Limb (tissue), 2 donors: Measurements from ENCODE around the gene UCKL1.
"Not testable (repeated sequence)": the region's sequence is repeated elsewhere in the genome, so short reads cannot be mapped to it uniquely, and the experiment has no call there.

ENCODE experiments used
- DNase-seq, 2 donors: peaks; one replicate each; pipeline ENCODE4 v3.0.0-alpha.2; 2016; ENCODE audit errors: extremely low spot score in 2 of 2

The UCKL1 gene

DNA sequence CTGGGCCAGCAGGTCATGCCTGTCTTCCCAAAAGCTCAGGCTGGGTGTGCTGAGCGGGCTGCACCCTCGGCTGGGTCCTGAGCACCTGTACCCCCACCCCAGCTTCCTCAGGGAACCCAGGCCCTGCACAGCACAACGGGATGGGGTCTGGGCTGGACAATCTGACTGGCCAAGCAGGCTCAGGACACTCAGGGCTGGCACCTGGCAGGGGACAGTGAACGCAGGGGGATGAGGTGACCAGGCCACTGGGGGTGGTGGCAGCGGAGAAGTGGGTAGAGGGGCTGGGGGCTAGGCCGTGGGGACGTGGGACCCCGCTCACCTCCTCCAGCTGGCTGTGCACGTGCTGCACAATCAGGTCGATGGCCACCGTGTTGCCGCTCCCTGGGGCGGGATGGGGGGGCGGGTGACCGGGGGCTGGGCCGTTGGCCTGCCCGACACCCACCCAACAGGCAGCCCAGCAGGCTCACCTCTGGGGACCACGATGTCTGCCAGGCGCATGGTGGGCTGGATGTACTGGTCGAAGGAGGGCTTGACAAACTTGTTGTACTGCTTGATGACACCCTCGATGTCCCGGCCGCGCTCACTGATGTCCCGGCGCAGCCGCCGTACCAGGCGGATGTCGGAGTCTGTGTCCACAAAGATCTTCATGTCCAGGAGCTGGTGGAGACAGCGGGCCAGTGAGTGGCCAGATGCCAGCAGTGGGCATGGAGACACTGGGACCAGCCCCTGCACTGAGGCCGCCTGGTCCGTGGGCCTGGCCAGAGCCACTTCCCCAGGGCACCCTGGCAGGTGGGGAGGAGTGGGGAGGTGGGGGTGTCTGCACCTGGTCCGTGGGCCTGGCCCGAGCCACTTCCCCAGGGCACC lies 11.9 kb downstream of the UCKL1 start:
- DNase-seq, result peak in 1 of 2 donors; percentile 33

DNA sequence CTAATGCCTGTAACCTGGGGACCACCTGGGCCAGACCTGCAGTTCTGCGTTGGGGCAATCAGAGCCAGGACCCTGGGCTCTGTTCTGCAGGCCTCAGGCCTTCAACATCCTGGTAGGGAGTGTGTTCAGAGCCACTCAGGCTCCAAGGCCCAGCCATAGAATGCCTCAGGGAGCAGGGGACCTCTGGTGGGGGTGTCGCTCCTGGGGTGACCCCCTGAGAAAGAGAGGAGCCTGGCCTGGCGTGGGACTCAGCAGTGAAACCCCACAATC lies 12.5 kb downstream of the UCKL1 start:
- no peak for DNase-seq

DNA sequence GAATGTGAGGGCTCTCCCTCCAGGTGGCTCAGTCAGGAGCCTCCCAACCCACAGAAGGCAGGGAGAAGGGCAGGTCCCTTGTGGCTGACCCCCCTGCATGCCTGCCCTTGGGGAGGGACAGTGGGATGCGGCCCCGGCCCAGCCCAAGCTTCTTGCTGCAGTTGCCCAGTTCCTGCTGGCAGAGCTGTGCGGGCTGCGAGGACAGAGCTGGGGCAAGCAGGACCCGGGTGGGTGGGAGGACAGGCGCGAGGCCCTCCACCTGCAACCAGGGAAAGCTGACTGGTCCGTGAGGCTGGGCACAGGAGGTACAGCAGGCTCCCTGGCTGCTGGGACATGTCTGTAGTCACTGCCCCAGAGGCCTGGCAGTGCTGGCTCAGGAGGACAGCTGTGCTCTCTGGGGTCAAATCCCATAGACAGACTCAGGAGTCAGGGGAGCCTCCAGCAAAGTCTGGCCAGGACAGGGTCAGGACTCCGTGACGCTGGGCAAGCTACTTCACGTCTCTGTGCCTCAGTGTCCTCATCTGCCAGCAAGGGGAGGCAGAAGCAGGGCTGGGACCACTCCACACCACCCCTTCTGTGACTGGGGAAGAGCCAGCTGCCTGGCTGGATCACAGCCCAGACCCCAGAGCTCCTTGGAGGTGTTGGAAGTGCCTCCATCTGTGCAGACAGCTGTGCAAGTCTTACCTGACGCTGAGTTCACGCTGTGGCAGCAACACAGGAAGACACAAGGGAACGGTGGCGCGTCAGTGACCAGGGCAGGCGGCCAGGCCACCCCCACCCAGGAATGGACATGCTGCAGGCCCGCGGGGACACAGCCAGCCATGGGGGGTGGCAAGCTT lies 13.0 kb downstream of the UCKL1 start:
- DNase-seq, result peak in 1 of 2 donors; percentile 32

DNA sequence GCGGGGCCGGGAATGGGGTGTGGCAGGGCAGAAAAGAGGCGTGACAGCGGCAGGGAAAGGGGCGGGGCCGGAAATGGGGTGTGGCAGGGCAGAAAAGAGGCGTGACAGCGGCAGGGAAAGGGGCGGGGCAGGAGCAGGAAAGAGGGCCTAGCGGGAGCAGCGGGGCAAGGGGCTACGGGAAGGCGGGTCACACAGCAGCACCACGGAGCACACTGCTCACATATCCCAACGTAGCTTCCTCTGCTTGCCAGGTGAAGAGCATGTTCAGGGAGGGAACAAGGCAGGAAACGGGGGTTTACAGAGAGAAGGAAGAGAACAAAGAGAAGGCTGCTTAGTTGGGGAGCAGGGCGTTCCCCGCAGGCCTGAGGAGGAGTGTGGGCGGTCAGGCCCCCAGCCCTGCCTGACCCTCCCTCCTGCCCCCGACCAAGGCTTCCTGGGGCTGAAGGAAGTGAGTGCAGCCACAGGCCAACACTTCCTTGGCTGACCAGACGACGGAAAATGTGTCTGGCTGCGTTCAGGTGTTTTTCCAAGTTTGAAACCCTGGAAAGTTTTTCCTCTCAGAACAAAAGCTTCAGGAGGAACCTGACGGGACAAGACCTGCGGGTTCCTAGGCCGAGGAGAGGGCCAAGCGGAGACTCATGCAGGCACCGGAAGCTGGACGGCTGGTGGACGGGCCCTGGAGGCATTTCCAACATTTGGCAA lies 13.8 kb downstream of the UCKL1 start:
- DNase-seq, result peak; percentile 8 to 59

DNA sequence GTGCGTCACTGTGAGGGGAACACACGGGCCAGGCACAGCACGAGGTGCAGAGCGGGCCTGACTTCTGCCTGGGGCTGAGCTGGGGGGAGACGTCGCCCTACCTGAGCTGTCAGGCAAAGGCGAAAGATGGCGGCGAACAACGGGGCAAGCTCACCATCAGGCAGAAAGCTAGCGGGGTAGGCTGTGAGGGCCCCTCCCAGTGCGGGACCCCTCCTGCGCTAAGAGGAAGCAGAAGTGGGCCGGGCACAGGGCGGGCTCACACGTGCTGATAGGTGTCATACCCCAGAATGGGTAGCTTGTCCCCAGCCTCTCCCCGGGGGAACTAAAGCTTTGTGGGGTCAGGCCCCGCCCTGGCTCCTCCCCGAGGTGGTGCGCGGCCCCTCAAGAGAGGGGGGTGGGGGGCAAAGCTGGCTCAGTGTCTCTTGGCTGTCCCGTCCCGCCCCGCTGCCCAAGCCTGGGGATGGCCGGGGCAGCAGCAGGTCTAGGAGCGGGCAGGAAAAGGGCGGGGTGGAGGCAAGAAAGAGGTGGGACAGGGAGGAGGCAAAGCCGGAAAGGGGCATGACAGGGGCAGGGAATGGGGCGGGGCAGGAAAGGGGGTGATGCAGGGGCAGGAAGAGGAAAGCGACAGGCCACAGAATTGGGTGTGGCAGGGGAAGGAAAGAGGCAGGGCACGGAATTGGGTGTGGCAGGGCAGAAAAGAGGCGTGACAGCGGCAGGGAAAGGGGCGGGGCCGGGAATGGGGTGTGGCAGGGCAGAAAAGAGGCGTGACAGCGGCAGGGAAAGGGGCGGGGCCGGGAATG lies 14.7 kb downstream of the UCKL1 start:
- peak in 1 of 2 donors; percentile 51 for DNase-seq

DNA sequence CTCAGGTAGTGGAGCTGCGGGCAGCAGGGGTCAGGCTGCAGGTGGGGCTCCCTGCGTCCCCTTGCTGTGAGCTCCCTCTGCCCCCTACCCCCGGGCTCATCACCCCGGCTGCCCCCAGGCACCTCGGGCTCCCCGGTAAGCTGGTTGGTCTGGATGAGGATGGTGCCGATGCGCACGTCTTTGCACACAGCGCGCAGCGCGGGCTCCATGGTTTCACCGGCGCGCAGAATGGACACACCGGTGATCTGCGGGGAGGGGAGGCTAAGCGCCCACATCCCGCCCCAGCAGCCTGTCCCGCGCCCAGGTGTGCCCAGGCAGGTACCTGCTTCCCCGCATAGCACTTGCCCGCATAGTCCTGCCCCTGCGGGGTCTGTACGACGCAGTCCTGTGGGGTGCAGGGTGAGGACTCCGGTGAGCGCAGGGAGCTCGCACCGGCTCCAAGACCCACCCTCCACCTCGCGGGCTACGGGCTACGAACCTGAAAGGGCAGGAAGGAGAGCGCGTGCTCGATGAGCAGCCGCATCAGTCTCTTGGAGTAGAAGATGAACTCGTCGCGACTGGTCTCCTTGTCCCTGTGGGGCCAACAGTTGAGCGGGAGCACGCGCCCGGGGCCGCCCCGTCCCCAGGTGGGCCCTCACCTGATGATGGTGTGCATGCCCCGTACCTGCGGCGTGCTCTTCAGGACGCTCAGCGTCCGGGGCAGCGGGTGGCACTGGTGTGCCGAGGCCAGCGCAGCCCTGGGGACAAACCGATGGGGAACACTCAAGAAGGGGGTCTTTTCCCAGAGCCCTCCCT lies 15.5 kb downstream of the UCKL1 start:
- no peak for DNase-seq

DNA sequence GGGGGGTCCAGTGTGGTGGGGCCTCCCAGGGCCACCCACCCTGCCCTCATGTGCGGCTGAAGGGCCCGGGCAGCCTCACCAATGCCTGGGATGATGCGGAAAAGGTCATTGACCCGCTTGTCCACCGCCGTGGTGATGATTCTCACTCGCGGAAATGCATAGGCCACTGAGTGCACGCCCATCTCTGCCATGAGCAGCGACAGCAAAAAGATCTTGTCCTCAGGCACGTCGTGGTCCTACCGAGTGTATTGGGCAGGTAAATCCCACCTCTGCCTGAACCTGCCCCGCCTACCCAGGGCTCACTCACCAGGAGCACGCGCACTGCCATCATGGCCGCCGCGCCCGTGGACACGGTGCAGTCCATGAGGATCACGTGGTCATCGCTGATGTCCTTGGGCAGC lies 16.1 kb downstream of the UCKL1 start:
- DNase-seq, result no peak

DNA sequence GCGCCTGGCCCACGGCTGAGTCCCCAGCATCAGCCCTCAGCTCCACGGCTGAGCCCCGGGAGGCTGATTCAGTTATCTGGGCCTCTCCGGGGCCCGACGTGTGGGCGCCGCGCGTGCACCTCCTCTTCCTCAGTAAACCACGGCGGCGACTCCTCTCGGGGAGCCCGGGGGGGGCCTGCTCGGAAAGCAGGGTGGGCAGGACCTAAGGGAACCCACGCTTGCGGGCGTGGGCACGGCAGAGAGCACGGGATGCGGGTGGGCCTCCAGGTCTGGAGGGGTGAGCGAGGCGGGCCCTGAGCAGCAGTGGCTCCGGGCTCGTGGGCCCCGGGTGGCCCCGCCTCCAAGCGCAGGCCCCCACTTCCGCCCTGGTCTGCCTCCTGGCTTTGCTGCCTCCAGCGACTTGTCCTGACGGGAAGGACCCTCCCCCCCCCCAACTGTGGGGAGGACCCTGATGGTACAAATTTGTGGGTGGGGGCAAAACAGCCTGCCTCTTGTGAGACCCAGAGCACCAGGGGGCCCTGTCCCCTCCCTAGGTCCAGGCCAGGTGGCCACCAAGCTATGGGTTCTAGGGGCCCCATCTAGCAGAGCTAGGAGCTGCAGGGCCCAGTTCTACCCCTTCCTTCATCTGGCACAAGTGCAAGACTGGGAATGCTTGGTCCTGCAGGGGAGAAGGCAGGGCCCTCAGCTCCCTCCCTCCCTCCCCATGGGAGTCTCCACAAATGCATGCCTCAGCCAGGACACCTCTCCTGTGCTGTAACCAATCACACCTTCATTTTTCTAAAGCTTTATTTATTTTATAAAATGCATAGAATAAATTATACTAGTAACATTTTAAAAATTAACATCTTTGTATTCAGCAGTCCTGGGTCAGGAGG lies 16.9 kb downstream of the UCKL1 start:
- DNase-seq, result peak in 1 of 2 donors; percentile 40

DNA sequence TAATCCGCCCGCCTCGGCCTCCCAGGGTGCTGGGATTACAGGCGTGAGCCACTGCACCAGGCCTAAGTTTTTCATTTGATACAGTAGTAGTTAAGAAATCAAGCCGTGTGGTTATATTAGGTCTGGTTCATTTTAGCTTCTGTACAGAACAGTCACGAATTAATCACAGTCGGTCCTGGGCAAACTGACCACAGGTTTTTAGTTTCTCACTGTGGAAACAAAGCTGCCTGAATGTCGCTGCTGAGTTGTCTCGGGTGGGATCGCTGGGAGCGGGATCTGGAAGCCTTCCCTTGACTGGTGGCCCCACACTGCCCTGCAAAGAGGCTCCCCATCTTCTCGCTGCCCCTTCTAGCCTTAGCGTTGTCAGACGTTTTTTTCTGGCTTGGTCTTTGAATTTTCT lies 18.6 kb downstream of the UCKL1 start:
- no peak for DNase-seq

DNA sequence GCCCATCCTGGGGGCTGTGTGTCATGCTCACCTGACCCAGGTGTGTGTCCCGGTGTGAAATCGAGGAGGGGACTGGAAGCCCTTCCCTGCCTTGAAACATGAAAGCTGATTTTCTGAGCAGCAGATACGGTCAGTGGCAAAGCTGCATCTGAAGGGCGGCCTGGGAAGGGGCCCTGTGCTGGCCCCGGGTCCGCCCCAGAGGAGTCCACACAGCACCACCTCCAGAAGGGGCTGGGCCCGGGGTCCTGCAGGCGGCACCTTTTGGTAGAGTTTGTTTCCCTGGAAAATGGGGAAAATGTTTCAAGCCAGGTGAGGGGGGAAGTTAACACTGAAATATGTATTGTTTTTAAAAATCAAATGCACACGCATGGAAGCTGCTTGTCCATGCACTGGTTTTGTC lies 20.8 kb downstream of the UCKL1 start:
- no peak for DNase-seq

DNA sequence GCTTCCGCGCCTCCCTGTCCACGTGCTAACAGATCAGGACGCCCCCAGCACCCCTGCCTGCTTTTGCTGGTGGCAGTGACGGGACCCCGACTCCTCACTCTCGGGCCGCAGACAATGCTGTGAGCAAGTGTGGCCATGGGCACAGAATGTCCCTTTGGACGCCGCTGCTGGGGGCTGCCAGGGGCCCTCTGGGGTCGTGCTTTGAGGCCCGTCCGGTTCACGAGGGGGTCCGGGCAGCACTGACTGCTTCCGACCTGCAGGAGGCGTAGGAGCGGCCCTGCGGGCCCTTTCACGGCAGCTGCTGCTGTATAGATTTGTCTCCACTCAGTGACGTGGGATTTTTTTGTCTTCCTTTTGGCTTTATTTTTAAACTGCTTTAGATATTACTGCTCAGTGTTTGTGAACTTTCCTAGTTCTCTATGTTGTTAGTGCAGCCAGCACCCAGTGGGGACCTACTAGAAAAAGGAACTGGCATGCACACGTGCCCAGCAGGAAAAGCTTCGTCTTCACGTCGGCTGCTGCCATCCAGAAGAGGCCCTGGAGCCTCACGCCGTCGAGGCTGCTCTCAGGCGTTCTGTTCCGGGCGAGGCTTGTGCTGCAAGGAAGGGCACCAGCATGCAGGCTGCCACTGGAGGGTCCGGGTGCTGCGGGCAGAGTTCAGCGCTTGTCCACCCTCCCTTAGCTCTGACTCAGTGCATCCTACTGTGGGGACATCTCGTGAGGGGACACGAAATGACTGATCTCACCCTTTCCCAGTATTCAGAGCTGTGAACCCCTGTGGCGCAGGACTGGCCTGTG lies 21.7 kb downstream of the UCKL1 start:
- no peak for DNase-seq

DNA sequence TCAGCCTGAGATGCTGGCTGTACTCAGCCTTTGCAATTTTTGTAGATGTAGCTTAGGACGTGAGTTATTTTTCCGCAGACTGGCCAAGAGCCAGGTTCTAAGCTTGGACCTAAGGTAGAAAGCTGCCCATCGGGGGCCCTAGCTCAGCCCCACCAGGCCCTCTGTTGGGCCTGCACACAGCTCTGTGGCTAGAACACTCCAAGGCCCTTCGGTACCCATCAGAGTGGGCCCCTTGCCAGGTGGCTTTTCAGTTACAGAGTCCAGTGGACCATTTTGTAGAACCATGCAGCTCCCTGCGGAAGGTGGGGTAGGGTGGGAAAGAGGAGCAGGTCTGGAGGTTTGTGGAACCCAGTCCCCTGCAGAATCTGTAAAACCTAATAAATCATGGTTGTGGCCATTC lies 22.6 kb downstream of the UCKL1 start:
- no peak for DNase-seq

DNA sequence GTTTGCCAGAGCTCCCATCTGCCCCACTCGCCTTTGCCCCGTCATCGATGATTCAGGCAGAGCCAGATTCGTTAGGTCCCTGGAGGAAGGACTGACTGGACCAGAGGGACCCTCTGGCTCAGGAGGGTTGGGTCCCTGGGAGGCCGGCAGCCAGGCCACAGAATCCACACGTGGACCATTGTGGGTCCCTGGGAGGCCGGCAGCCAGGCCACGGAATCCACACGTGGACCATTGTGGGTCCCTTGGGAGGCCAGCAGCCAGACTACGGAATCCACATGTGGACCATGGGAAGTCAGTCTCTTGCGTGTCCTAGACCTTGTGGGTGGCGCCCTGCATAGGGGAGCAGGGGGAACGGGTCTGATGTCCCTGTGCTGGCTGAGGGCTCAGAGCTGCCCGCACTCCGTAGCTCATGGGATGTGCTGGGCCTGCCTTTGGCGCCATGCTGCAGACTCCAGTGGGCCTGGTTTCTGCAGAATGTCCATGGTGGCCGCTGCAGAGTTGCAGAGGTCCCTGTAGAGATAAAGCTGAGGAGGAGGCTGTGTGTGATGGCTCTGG lies 23.5 kb downstream of the UCKL1 start:
- no peak for DNase-seq

DNA sequence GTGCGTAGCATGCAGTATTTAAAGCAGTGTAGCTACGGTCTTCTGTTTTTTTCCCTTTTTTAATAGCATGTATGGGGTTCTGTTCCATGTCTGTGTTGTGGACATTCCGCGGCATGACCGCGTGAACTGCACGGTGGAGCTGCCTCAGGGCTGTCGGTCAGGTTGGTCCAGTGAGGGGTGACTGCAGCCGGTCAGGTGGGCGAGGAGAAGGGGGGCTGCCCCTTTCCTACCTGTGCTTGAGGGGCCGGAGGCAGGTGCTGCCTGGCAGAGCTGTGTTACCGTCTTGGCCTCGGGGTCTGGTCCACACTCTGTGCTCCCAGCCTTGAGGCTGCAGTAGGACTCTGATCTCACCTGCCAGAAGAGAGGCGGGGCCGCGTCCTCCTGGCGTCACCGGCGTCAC lies 24.5 kb downstream of the UCKL1 start:
- DNase-seq, result no peak

DNA sequence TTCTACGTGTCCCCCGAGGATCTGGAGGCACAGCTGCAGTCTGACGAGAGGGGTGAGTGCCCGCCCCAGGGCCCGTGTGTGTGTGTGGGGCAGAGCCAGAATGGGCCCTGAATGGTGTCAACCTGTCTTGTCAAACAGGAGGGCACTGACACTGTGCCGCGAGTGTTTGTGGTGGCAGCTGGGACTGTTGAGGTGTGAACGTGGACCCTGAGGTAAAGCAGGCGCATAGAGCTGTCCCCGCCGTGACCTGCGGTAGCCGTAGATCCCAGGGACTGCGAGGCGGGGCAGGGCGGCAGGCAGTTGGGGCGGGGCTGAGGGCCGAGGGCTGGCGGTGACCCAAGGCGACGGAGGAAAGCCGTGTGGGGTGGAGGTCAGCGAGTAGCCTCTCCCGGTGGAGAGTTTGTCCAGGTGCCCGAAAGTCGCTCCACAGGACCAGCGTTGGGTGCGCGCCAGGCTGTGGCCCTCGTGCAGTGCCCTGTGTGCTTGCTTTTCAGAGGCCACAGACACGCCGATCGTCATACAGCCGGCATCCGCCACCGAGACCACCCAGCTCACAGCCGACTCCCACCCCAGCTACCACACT lies 25.2 kb downstream of the UCKL1 start:
- DNase-seq, result no peak

DNA sequence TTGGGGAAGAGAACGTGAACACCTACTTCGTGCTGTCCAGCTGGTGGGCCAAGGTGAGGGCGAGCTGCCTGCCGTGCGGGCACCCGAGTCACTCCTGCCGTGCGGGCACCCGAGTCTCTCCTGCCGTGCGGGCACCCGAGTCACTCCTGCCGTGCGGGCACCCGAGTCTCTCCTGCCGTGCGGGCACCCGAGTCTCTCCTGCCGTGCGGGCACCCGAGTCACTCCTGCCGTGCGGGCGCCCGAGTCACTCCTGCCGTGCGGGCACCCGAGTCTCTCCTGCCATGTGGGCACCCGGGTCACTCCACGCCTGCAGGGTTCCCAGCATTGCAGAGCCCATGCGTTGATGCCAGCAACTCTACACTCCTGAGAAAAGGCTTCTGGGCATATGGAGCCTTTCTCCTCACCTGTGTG lies 26.7 kb downstream of the UCKL1 start:
- not testable (repeated sequence) for DNase-seq

DNA sequence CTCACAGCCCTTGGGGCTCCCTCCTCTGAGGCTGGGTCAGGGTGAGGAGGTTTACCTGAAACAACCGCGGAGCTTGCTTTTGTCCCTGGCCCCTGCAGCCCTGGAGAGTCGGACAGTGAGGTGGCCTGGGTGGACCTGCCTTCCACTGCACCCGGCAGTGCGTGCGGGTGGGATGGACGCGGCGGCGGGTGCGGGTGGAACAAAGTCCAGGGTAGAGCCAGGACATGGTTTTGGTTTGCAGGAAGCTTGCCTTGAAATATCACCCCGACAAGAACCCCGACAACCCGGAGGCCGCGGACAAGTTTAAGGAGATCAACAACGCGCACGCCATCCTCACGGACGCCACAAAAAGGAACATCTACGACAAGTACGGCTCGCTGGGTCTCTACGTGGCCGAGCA lies 27.1 kb downstream of the UCKL1 start:
- no peak for DNase-seq

DNA sequence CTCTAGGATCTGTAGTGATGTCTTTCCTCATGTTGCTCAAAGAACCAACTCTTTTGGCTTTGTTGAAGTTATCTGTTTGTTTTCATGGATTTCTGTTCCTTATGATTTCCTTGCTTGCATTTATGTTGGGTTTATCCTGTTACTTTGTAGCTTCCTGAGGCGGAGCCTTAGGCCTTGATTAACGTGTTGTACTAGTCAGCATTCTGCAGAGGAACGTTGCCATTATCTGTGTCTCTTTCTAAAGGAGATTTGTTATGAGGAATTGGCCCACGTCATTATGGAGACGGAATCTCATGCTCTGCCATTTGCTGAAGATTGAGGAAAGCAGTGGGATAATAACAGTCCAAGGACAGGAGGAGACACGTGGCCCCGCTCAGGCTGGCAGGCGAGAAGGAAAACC lies 29.9 kb downstream of the UCKL1 start:
- no peak for DNase-seq
